H1 (cell line): Measurements from ENCODE around the gene ADO. TPM values are rescaled to one million over a fixed set of nuclear protein-coding genes. Genes with fewer than 3 reads are reported as not detected.

ENCODE experiments used
- CTCF ChIA-PET: fragments of 300-600 bp; sonication (Branson Sonifier 250); formaldehyde crosslinking; loops from one replicate; lab custom pipeline; 2021; ENCODE audit not compliant: partially characterized antibody; lab: Charles Lee
- POLR2A ChIA-PET: fragments of 300-600 bp; sonication (Branson Sonifier 250); formaldehyde crosslinking; loops from one replicate; lab custom pipeline; 2021; ENCODE audit warnings: inconsistent platforms; ENCODE audit not compliant: partially characterized antibody; lab: Charles Lee
- DNase-seq, 2 experiments: peaks; one replicate each; pipeline versions ENCODE4 v3.0.0 to v3.0.0-alpha.2; 2010 to 2022; ENCODE audit warnings: low spot score in 2 of 2, low read depth in 1 of 2, mixed read lengths in 1 of 2
- FAIRE-seq: peaks from 2 replicates; lab custom pipeline; 2011; peaks lifted over from hg19 to GRCh38; lab: Jason Lieb, UNC
- H2AFZ ChIP-seq: 2 replicates; pipeline ENCODE4 v1.8.1; 2012; ENCODE audit warnings: low read length, inconsistent platforms
- H2AK5ac ChIP-seq: 2 replicates; pipeline ENCODE4 v1.6.1; 2013; ENCODE audit warnings: low read depth, low read length
- H2BK120ac ChIP-seq: replicated peaks from 2 replicates; pipeline ENCODE3; 2013; ENCODE audit warnings: low read depth, low read length, inconsistent platforms
- H2BK12ac ChIP-seq: 2 replicates; pipeline ENCODE4 v1.6.1; 2013; ENCODE audit warnings: low read depth, low read length
- H2BK15ac ChIP-seq: 2 replicates; pipeline ENCODE4 v1.6.1; 2013; ENCODE audit warnings: low read length
- H2BK20ac ChIP-seq: 2 replicates; pipeline ENCODE4 v1.6.1; 2013; ENCODE audit warnings: low read length
- H2BK5ac ChIP-seq: 2 replicates; pipeline ENCODE4 v1.6.1; 2013; ENCODE audit warnings: low read depth, low read length
- H3K14ac ChIP-seq: 2 replicates; pipeline ENCODE4 v1.6.1; 2013; ENCODE audit warnings: inconsistent platforms; ENCODE audit not compliant: insufficient read length
- H3K18ac ChIP-seq: 2 replicates; pipeline ENCODE4 v1.6.1; 2013; ENCODE audit warnings: low read length; ENCODE audit errors: extremely low read depth
- H3K23ac ChIP-seq: 2 replicates; pipeline ENCODE4 v1.6.1; 2013; ENCODE audit warnings: inconsistent platforms; ENCODE audit not compliant: insufficient read length
- H3K23me2 ChIP-seq: 2 replicates; pipeline ENCODE4 v1.6.1; 2013; ENCODE audit warnings: low read depth, low read length
- H3K27ac ChIP-seq: 2 replicates; pipeline ENCODE4 v1.6.1; 2011; ENCODE audit warnings: low read depth, low read length, inconsistent platforms
- H3K27me3 ChIP-seq, 4 experiments: replicated peaks in 1 of 4; 1 replicate in 1 of 4; 2 replicates in 3 of 4; pipeline versions ENCODE4 v1.6.1 to v1.8.1; 2011 to 2013; ENCODE audit warnings: low read length in 3 of 4, mild to moderate bottlenecking in 3 of 4, inconsistent platforms in 2 of 4, mixed read lengths in 2 of 4, moderate library complexity in 1 of 4; ENCODE audit not compliant: control insufficient read depth in 3 of 4, insufficient read depth in 3 of 4; ENCODE audit errors: extremely low read depth in 1 of 4
- H3K36me3 ChIP-seq, 4 experiments: 2 replicates each; pipeline versions ENCODE4 v1.6.1 to v1.8.1; 2011 to 2013; ENCODE audit warnings: mild to moderate bottlenecking in 4 of 4, low read length in 3 of 4, moderate library complexity in 2 of 4, control low read depth in 1 of 4, inconsistent platforms in 1 of 4; ENCODE audit not compliant: insufficient read depth in 4 of 4, control insufficient read depth in 2 of 4
- H3K4ac ChIP-seq: replicated peaks from 2 replicates; pipeline ENCODE3; 2013; ENCODE audit warnings: low read length, low read depth, mixed read lengths, inconsistent platforms; ENCODE audit not compliant: insufficient read length
- H3K4me1 ChIP-seq, 4 experiments: replicated peaks in 1 of 4; 1 replicate in 1 of 4; 2 replicates in 3 of 4; pipeline versions ENCODE4 v1.6.1 to v1.8.1; 2011 to 2013; ENCODE audit warnings: low read length in 3 of 4, inconsistent platforms in 2 of 4, mixed read lengths in 1 of 4; ENCODE audit not compliant: insufficient read depth in 4 of 4, control insufficient read depth in 3 of 4
- H3K4me2 ChIP-seq, 2 experiments: 2 replicates each; pipeline versions ENCODE4 v1.6.1 to v1.8.1; 2011 to 2013; ENCODE audit warnings: low read depth in 2 of 2, low read length in 2 of 2, control low read depth in 1 of 2, inconsistent platforms in 1 of 2, mild to moderate bottlenecking in 1 of 2; ENCODE audit not compliant: insufficient read depth in 1 of 2
- H3K4me3 ChIP-seq, 4 experiments: fragments of 200-600, 300-600 bp in 1 of 4; sonication (generic), shearing (Covaris generic), sonication (Bioruptor Twin) in 1 of 4; 2 replicates each; pipeline versions ENCODE4 v1.5.1 to v1.8.1; 2011 to 2016; ENCODE audit warnings: low read length in 4 of 4, low read depth in 3 of 4, control low read depth in 2 of 4, inconsistent platforms in 2 of 4, mild to moderate bottlenecking in 2 of 4, mixed read lengths in 1 of 4, moderate library complexity in 1 of 4; ENCODE audit not compliant: insufficient read depth in 2 of 4; ENCODE audit errors: extremely low read depth in 1 of 4
- H3K56ac ChIP-seq: replicated peaks from 2 replicates; pipeline ENCODE3; 2013; ENCODE audit warnings: low read depth, mild to moderate bottlenecking, mixed read lengths, low read length, inconsistent platforms; ENCODE audit not compliant: insufficient read length
- H3K79me1 ChIP-seq: 2 replicates; pipeline ENCODE4 v1.6.1; 2013; ENCODE audit warnings: low read depth, low read length, control low read depth
- H3K79me2 ChIP-seq, 2 experiments: 2 replicates each; pipeline versions ENCODE4 v1.6.1 to v1.8.1; 2012 to 2013; ENCODE audit warnings: low read length in 2 of 2, mild to moderate bottlenecking in 2 of 2, inconsistent platforms in 1 of 2; ENCODE audit not compliant: insufficient read depth in 2 of 2, control insufficient read depth in 1 of 2
- H3K9ac ChIP-seq, 4 experiments: replicated peaks in 1 of 4; 1 replicate in 1 of 4; 2 replicates in 3 of 4; pipeline versions ENCODE4 v1.6.1 to v1.8.1; 2011 to 2013; ENCODE audit warnings: low read depth in 3 of 4, low read length in 3 of 4, control low read depth in 2 of 4, mild to moderate bottlenecking in 2 of 4, moderate library complexity in 2 of 4, inconsistent platforms in 1 of 4; ENCODE audit errors: extremely low read depth in 1 of 4
- H3K9me3 ChIP-seq, 2 experiments: 2 replicates each; pipeline versions ENCODE4 v1.6.1 to v1.8.1; 2012 to 2013; ENCODE audit warnings: mild to moderate bottlenecking in 2 of 2, moderate library complexity in 2 of 2, control low read depth in 1 of 2, inconsistent platforms in 1 of 2, low read depth in 1 of 2, low read length in 1 of 2, mixed read lengths in 1 of 2; ENCODE audit not compliant: insufficient read depth in 2 of 2
- H4K20me1 ChIP-seq, 2 experiments: replicated peaks in 1 of 2; 2 replicates each; pipeline versions ENCODE3 to v1.8.1; 2011 to 2013; ENCODE audit warnings: inconsistent platforms in 2 of 2, low read length in 2 of 2, mild to moderate bottlenecking in 1 of 2; ENCODE audit not compliant: insufficient read depth in 2 of 2, control insufficient read depth in 1 of 2
- H4K5ac ChIP-seq: 2 replicates; pipeline ENCODE4 v1.6.1; 2013; ENCODE audit warnings: low read length, low read depth, mixed read lengths, inconsistent platforms; ENCODE audit not compliant: insufficient read length
- H4K8ac ChIP-seq: 2 replicates; pipeline ENCODE4 v1.8.0; 2013; ENCODE audit warnings: mild to moderate bottlenecking, moderate library complexity, low read length, inconsistent platforms; ENCODE audit not compliant: insufficient read depth; ENCODE audit errors: extremely low read depth
- H4K91ac ChIP-seq: replicated peaks from 2 replicates; pipeline ENCODE3; 2013; ENCODE audit warnings: low read length, mixed read lengths, inconsistent platforms; ENCODE audit not compliant: insufficient read length
- BACH1 ChIP-seq: IDR thresholded peaks from 2 replicates; pipeline ENCODE4 v1.6.1; 2012; ENCODE audit warnings: low read length, improper control_type of control experiment
- CBX8 ChIP-seq: fragments of 300-800, 300-1000 bp; sonication (generic); IDR thresholded peaks from 2 replicates; pipeline ENCODE4 v1.7.1; 2016; ENCODE audit warnings: low read depth, low read length, borderline replicate concordance
- HDAC2 ChIP-seq, 2 experiments: fragments of 300-600 bp in 1 of 2; sonication (generic) in 1 of 2; IDR thresholded peaks; 2 replicates each; pipeline ENCODE4 v1.6.1; 2011 to 2012; ENCODE audit warnings: low read depth in 2 of 2, low read length in 2 of 2, mild to moderate bottlenecking in 2 of 2, moderate library complexity in 2 of 2, borderline replicate concordance in 1 of 2, inconsistent platforms in 1 of 2
- JUND ChIP-seq: IDR thresholded peaks from 2 replicates; pipeline ENCODE4 v1.6.1; 2011; ENCODE audit warnings: mild to moderate bottlenecking, improper control_type of control experiment, low read length
- RFX5 ChIP-seq: IDR thresholded peaks from 2 replicates; pipeline ENCODE4 v1.6.1; 2011; ENCODE audit warnings: low read depth, low read length, improper control_type of control experiment, borderline replicate concordance
- SAP30 ChIP-seq: fragments of 300-600 bp; sonication (generic); IDR thresholded peaks from 2 replicates; pipeline ENCODE4 v1.7.1; 2012; ENCODE audit warnings: low read length, moderate library complexity, mild to moderate bottlenecking, inconsistent platforms; ENCODE audit not compliant: insufficient read depth, insufficient replicate concordance
- TCF12 ChIP-seq: IDR thresholded peaks from 2 replicates; pipeline ENCODE4 v1.6.1; 2011; ENCODE audit warnings: low read depth, mild to moderate bottlenecking, low read length
- YY1 ChIP-seq: IDR thresholded peaks from 2 replicates; pipeline ENCODE4 v1.6.1; 2011; ENCODE audit warnings: low read depth, mild to moderate bottlenecking, low read length
- WGBS, 2 experiments: shearing (Covaris generic) in 1 of 2; methylation state at CpG; one replicate each; pipeline versions ENCODE4 v1.1.6 to v1.1.7; 2013 to 2015; ENCODE audit warnings: low lambda C conversion rate in 2 of 2, mixed read lengths in 2 of 2, inconsistent platforms in 1 of 2, low coverage in 1 of 2, missing lambda C conversion rate in 1 of 2; ENCODE audit not compliant: insufficient replicate concordance in 2 of 2, insufficient coverage in 1 of 2, insufficient read length in 1 of 2; ENCODE audit errors: extremely low coverage in 1 of 2, missing lambda C conversion rate in 1 of 2; 5-methylcytosine and 5-hydroxymethylcytosine counted together
- polyA plus RNA-seq, 7 experiments: library from polyadenylated mRNA; depleted of rRNA in 3 of 7; stranded (reverse) in 5 of 7; unstranded in 2 of 7; fragments of >200 nt in 5 of 7; fragments of 200-250 nt in 2 of 7; gene quantifications; 1 replicate in 5 of 7; 2 replicates in 1 of 7; 4 replicates in 1 of 7; pipeline versions ENCODE4 v1.2.1 to v1.2.3, GENCODE V29; 2011 to 2013; ENCODE audit warnings: missing spikeins in 2 of 7, mixed read lengths in 2 of 7
- total RNA-seq: library from RNA; stranded (reverse); fragmentation: NEBNext Ultra II Directional; extraction: Animal tissue kit (Norgen Biotek cat#: 25700); gene quantifications from 2 replicates; pipeline ENCODE4 v1.2.1, GENCODE V29; 2021
- TF ChIP-seq, protein P1 (sequence below): IDR thresholded peaks from 2 replicates; pipeline ENCODE4 v1.6.1; 2012; ENCODE audit warnings: low read length, inconsistent platforms

The ADO gene
- total and polyA plus RNA-seq, 2 of the 8 experiments (the other 6 are each of a cell fraction or from before 2014, with no cell fraction given), result 18.7 to 27.9 TPM

DNA sequence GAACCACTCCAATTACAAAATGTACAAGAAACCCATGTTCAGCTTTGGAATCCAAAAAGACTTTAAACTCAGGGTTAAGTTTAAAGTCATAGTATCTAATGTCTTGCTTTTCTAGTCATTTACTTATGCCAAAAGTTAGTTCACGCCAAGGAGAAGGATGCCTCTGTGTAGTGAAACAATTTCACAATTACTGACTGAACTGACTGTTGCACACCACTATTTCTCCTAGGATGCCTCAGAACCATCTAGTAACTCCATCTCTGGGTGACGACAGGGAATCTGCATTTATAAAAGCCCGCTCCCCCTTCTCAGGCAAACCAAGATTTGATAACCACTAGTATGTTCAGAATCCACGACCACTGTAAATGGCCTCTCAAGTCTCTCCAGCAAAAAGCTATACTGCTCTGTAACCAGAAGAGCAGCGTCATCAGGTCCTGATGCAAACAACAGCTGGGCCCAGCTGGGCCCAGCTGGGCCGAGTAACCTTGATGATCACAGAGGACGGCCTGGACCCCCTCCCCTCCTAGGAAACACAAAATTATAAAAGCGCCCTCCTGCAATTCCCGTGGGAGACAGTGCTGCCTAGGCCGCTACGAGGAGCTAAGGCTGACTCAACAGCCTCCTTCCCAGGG is 680 bp upstream of the ADO start:
- no peak for FAIRE-seq
- CTCF ChIA-PET, result interaction anchor here (0.8 to 2.6 kb wide), 8 partner anchors 12 to 328 kb away, joined by 3 to 15 read pairs (median 4); partner anchors contain the start of gene EGR2
- TF ChIP-seq JUND (0 out of 2 replicates have a peak, but pooled peaks have one; percentile 5), CBX8 (no peak), HDAC2 (IDR thresholded peaks at IDR 0.05; ENCODE audit: borderline replicate concordance in 1 of 2, low read depth in 2 of 2, low read length in 2 of 2) (no peak), YY1 (peak; percentile 53; the same call in 1 of the 2 replicates), RFX5 (no peak), BACH1 (no peak), TCF12 (0 out of 2 replicates have a peak, but pooled peaks have one; percentile 76), SAP30 (peak; percentile 80)
- TF ChIP-seq, protein P1, sequence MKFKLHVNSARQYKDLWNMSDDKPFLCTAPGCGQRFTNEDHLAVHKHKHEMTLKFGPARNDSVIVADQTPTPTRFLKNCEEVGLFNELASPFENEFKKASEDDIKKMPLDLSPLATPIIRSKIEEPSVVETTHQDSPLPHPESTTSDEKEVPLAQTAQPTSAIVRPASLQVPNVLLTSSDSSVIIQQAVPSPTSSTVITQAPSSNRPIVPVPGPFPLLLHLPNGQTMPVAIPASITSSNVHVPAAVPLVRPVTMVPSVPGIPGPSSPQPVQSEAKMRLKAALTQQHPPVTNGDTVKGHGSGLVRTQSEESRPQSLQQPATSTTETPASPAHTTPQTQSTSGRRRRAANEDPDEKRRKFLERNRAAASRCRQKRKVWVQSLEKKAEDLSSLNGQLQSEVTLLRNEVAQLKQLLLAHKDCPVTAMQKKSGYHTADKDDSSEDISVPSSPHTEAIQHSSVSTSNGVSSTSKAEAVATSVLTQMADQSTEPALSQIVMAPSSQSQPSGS, result no peak

More for the DNA sequence above, 680 bp upstream of the ADO start:
- no peaks in the 10 kb centered on the region for H3K27me3 ChIP-seq
- H3K9me3 ChIP-seq, result no peaks in the 10 kb centered on the region
- no peak overlapping the region for H3K23ac ChIP-seq
- peak overlapping the region; percentile 38 for H2AFZ ChIP-seq
- peak overlapping the region; percentile 96; the same call in 1 of the 2 replicates for H4K8ac ChIP-seq
- H3K23me2 ChIP-seq, result peaks cover 6% of the 10 kb centered on the region; the same call in 1 of the 2 replicates
- peak overlapping the region; percentile 94 for H2BK5ac ChIP-seq
- no peak for DNase-seq
- H2AK5ac ChIP-seq, result no peak overlapping the region
- H3K4me3 ChIP-seq, result peak overlapping the region; percentile 78 to 91 (median 88)
- H3K9ac ChIP-seq, result peak overlapping the region in 3 of 4 experiments; percentile 66 to 88 (median 88); a peak in 6 of 7 replicates
- no peaks in the 10 kb centered on the region for H3K79me1 ChIP-seq
- H3K4me1 ChIP-seq, result peaks cover 3 to 6% (median 4%) of the 10 kb centered on the region in 4 experiments; a peak in 4 of 7 replicates
- no peaks in the 10 kb centered on the region; a peak in 1 of 8 replicates for H3K36me3 ChIP-seq
- POLR2A ChIA-PET, result interaction anchor here (0.6 to 6.2 kb wide), 10 partner anchors 12 to 457 kb away, joined by 3 to 99 read pairs (median 4); partner anchors contain the start of genes EGR2 and NRBF2
- H3K14ac ChIP-seq, result no peak overlapping the region
- 44% methylated on average over 11 of the region's 11 CpGs; no CpG with 5 or more reads in 1 of the 2 experiments for WGBS, 2 experiments
- no peak overlapping the region for H3K56ac ChIP-seq
- H3K4ac ChIP-seq, result peak overlapping the region; percentile 93
- H2BK12ac ChIP-seq, result no peak overlapping the region
- peaks cover 7 to 34% of the 10 kb centered on the region in 2 experiments; a peak in 3 of 4 replicates for H3K79me2 ChIP-seq
- peak overlapping the region; percentile 94 for H3K18ac ChIP-seq
- peak overlapping the region; percentile 83 for H4K91ac ChIP-seq
- H3K27ac ChIP-seq, result peak overlapping the region; percentile 83
- H2BK120ac ChIP-seq, result no peak overlapping the region
- no peak overlapping the region for H2BK20ac ChIP-seq
- no peak overlapping the region for H2BK15ac ChIP-seq
- peak overlapping the region; percentile 84 for H4K5ac ChIP-seq
- peaks cover 14% of the 10 kb centered on the region in 2 experiments for H4K20me1 ChIP-seq
- H3K4me2 ChIP-seq, result peak overlapping the region; percentile 74 to 96
